HG02981 (cell line): ENCODE data around the gene LILRB2.
"Not testable (repeated sequence)": the region's sequence is repeated elsewhere in the genome, so short reads cannot be mapped to it uniquely, and the experiment has no call there.

Source experiments
- ATAC-seq: cut with Tn5 transposase; IDR thresholded peaks from one replicate; pipeline ENCODE4 v1.9.1; 2021; ENCODE audit warnings: mild to moderate bottlenecking, moderate library complexity; ENCODE audit not compliant: unreplicated experiment

LILRB2 gene

DNA sequence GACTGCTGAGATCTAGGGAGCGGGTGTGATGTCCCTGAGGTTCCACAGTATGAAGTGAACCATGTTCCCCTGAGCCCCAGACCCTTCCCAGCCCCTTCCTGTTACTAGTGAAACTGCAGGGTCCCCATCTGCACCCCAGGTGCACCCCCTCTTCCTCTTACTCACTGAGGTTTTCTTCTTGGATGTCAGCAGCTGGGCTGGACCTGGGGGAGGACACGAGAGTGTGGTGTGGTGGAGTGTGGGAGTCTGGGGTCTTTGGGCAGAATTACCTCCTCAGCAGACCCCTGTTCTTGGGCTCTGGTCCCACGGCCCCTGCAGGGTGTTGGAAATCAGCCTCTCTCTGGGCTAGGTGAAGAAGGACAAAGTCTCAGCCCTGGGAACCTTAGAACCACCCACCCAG is 35.0 kb downstream of the LILRB2 start:
- no peak for ATAC-seq

DNA sequence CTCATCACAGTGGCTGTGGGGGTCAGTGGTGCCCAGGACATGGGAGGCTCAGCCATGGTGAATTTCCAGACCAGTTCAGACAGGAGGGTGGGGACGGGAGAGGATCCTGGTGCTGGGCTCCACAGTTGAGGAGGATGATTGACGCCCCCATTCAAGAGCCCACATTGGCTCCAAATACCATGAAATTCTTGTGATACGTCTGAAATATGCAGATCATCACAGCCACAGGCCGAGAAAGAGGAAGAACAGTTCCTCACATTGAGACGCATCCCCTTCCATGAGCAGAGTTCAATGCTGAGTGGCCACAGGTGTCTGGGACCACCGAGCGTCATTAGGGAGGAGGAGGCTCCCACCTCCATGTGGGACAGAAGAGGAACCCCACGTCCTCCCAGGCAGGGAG is 37.1 kb downstream of the LILRB2 start:
- not testable (repeated sequence) for ATAC-seq

DNA sequence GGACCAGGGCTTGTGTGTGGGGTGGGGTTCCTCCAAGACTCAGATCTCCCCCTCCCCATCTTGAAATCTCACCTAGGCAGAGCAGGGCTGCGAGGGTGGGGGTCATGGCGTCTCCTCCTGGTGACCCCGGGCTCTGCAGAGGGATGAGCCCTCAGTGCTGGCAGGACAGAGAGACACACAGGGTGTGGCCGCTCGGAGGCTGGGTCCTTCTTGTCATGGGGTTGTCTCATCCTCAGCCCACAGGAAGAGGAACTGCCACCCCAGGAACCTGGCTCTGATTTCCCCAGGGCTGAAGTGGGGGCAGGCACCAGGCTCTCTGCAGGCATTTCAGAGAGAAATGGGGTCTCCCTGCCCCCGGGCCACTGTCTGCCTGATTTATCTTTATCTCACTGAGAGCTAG is 38.3 kb downstream of the LILRB2 start, which contains the start of gene LILRA6:
Gene LILRA6 (minus strand): TSS at position 145 of the 400 bp plus-strand sequence.
- ATAC-seq, result not testable (repeated sequence)

DNA sequence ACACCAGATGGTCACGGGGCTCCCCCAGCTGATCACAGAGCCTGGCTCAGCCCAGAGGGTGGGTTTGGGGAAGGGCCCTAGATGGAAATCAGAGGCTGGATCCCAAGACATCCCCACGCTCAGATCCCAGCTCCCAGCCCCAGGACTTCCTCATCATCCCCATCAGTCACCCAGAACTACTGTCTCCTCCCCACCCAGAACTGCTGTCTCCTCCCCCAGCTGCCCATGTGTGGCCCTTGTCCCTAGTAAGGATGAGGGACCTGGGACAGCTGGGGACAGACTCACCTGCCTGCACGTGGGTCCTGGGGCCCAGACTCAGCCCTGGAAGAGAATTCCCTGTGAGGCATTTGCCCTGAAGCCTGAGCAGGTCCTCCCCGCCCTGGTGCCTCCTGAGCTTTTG is 38.7 kb downstream of the LILRB2 start:
- not testable (repeated sequence) for ATAC-seq

DNA sequence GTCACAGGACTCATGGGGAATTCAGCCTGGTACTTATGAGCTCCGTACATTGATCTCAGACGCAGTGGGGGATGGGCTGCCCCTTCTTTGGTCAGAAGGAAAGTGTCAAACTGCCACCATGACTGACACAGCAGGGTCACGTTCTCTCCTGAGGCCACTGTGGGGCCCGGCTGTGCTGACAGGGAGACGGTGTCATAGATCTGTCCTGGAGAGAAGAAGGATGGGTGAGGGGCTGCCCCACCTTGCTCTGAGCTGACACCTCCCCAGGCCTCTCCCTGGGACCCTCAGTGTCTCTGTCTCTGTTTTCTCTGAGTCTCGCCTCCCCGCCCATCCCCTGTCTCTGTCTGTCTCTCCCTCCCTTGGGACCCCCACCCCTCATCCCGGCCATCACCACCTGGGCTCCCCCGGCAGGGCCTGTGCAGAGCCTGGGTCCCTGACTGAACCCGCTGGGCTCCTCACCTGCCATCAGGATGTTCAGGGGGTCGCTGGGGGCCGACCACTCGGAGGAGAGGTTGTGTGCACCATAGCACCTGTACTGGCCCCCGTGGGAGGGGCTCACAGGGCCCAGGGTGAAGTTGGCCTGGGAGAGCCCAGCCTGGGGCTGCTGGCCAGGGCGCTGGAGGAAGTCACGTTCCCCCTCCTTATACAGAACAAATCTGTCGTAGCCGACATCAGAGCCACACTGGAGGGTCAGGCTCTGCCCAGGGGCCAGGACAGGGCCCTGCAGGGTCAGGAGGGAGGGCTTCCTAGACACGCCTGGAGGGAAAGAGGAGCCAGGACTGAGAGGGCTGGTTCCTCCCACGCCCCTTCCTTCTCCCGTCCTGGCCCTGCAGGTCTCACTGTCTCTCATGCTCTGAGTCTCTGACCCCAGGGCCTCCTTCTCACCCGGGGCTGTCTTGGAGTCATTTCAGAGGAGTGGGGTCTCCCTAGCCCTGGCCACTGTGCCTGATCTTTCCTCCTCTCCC is 40.3 kb downstream of the LILRB2 start:
- ATAC-seq, result not testable (repeated sequence)

DNA sequence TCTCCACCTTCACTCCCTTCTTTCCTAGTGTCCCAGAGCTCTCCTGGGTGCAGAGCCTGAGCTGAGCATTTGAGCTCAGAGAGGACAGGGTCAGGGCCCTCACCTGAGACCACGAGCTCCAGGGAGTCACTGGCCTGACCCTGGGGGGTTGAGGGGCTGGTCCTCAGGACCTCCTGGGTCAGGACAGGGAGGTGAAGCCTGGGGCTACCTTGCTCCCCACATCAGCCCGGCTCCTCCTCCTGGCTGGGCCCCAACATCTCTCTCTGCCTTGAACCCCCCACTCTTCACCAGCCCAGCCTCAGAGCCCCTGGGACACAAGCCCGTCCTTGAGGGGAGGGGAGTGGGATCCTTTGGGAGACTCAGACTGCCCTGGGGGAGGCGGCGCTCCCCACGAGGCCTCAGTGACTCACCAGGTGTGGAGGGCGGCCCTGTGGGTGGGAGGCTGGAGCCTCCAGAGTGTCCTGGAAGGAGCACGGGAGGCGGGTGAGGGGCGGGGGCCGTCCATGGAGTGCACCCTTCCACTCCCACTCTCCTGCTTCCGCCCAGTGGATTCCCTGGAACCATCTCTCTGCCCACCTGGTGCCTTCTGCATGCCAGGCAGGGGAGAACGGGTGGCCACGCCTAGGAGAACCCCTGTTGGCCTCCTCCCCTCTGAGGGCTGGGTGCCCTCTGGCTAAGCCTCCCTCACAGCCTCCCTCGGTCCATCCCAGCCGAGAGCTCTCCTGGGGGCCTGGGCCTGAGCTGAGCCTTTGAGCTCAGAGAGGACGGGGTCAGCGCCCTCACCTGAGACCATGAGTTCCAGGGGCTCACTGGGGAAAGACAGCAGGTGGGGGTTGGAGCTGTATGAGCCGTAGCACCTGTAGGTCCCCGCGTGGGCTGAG is 41.2 kb downstream of the LILRB2 start:
- not testable (repeated sequence) for ATAC-seq

DNA sequence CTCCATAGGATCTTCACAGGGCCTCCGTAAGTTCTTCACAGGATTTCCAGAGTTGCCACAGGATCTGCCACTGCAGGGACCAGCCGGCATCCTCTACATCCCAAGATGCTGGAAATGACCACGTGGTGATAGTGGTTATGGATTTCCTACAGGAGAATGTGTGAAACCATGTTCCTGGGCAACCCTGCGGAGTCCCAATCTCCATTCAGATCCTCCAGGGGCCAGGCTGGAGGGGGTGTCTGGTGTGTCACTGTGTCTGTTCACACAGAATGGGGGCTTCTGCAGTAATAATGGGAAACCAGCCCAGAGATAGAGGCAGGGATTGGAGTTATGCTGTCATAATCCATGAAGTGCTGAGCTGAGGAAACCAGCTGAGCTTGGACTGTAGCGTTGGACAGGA is 47.0 kb downstream of the LILRB2 start:
- ATAC-seq, result no peak

DNA sequence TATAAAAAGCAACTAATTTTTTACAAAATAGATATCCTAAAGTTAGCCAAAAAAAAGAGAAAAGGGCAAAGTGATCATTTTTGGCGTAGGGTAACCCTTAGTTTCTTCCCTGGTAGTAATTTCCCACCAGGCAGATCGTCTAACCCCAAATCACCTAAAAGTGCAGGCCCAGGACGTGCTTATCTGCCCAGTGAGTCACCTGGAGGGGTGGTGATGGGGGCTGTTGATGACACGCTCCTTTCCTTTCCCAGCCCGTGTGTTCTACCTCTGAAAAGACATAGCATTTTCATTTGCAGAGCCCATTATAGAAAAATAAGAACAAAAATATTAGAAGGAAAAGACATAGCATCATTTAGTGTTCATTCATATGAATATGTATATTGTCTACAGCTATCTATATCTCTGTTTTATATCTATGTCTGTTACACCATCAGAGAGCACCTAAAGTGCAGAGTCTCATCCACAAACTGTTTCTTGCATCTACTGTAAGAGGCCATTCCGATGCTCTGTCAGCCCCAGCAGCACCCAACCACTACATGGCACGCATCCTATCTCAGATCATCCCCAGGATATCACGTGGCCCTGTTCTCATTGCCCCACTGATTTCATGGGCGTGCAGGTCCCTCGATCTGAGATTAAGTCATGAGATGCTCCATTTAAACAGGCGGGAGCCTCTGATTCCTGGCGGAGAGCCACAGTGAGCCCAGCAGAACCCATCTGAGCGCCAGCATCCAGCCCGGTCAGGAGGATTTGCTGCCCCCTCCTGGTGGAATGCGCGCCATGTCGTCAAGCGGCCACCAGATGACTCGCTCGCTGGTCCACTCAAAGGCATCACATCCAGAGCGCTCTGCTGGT is 49.6 kb downstream of the LILRB2 start:
- ATAC-seq, result no peak

DNA sequence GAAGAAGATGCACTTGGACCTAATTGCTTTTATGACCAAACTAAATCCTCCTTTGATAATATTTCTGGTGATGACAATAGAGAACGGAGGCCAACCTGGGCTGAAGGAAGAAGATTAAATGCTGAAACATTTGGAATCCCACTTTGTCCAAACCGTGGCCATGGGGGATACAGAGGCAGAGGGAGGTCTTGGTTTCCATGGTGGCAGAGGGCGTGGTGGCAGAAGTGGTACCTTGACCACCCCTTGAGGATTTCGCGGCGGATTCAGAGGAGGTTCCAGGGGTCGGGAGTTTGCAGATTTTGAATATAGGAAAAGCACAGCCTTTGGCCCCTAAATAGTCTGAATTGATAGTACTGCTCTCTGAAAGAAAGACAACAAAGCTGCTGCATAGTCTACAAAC is 50.9 kb downstream of the LILRB2 start:
- no peak for ATAC-seq

DNA sequence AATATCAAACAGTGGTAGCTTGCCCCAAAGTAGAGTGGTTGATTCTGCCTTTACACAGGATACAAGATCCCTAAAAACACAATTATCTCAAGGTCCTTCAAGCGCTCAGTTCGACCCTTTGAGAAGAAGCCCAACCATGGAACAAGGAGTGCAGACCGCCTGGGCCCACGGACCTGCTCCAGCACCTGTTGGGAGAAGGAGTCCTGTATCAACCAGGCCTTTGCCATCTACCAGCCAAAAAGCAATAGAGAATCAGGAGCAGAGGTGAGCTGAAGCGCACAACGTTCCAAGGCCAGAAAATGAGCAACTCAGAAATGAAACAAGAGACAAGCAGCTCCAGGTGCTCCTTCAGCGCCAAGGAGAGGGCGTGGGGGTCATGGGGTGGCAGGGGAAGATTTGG is 51.8 kb downstream of the LILRB2 start:
- no peak for ATAC-seq

DNA sequence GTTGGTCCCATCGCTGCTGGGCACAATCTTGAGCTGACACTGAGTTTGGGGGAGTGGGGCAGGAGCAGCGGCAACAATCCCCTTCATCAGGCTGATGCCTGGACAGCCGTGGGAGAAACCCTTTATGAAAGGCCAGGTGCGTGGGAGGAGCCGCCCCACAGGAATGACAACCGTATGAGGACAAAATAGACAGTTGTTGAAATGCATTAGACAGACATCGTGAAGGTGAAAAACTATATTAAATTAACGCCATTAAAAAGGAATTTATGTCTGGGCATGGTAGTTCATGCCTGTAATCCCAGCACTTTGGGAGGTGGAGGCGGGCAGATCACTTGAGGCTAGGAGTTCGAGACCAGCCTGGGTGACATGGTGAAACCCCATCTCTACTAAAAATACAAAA is 56.3 kb downstream of the LILRB2 start:
- not testable (repeated sequence) for ATAC-seq

DNA sequence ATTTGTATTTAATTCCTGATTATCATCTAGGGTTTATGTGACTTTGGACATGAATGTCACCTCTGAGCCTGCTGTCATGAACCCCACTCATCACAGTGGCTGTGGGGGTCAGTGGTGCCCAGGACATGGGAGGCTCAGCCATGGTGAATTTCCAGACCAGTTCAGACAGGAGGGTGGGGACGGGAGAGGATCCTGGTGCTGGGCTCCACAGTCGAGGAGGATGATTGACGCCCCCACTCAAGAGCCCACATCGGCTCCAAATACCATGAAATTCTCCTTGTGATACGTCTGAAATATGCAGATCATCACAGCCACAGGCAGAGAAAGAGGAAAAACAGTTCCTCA is 57.0 kb downstream of the LILRB2 start:
- ATAC-seq, result not testable (repeated sequence)
